ENCODE results near the gene CTIF.

CTIF gene

GRCh38 chr18:48753691-48754090 lies 214.9 kb downstream of the CTIF start:
- no peak for DNase-seq (ENCODE audit: low spot score)

- DNase-seq (ENCODE audit: low spot score) = no peak
Measured at GRCh38 chr18:48754559-48754958, 215.7 kb downstream of the CTIF start.

- no peak for DNase-seq (ENCODE audit: low spot score)
Measured at GRCh38 chr18:48754993-48755473, 216.2 kb downstream of the CTIF start.

- no peak for DNase-seq (ENCODE audit: low spot score)
Measured at GRCh38 chr18:48756511-48757226, 217.8 kb downstream of the CTIF start.

GRCh38 chr18:48757367-48757766 lies 218.5 kb downstream of the CTIF start:
- DNase-seq (ENCODE audit: low spot score) = no peak

GRCh38 chr18:48757906-48758305 lies 219.1 kb downstream of the CTIF start:
- no peak for DNase-seq (ENCODE audit: low spot score)

GRCh38 chr18:48761582-48761981 lies 222.8 kb downstream of the CTIF start:
- no peak for DNase-seq (ENCODE audit: low spot score)

GRCh38 chr18:48762022-48762421 lies 223.2 kb downstream of the CTIF start:
- DNase-seq (ENCODE audit: low spot score) = no peak

- DNase-seq (ENCODE audit: low spot score) = no peak
Measured at GRCh38 chr18:48762836-48763718, 224.2 kb downstream of the CTIF start.

- no peak for DNase-seq (ENCODE audit: low spot score)
Measured at GRCh38 chr18:48763719-48764100, 224.9 kb downstream of the CTIF start.

GRCh38 chr18:48765053-48765452 lies 226.2 kb downstream of the CTIF start:
- no peak for DNase-seq (ENCODE audit: low spot score)

- DNase-seq (ENCODE audit: low spot score) = no peak
Measured at GRCh38 chr18:48766026-48766425, 227.2 kb downstream of the CTIF start.

GRCh38 chr18:48766487-48766886 lies 227.7 kb downstream of the CTIF start:
- no peak for DNase-seq (ENCODE audit: low spot score)

- DNase-seq (ENCODE audit: low spot score) = peak; percentile 49
Measured at GRCh38 chr18:48767090-48767690, 228.4 kb downstream of the CTIF start.

GRCh38 chr18:48769006-48769636 lies 230.3 kb downstream of the CTIF start:
- no peak for DNase-seq (ENCODE audit: low spot score)

- no peak for DNase-seq (ENCODE audit: low spot score)
Measured at GRCh38 chr18:48770243-48770642, 231.4 kb downstream of the CTIF start.

- no peak for DNase-seq (ENCODE audit: low spot score)
Measured at GRCh38 chr18:48771641-48772375, 233.0 kb downstream of the CTIF start.

- no peak for DNase-seq (ENCODE audit: low spot score)
Measured at GRCh38 chr18:48772457-48772856, 233.6 kb downstream of the CTIF start.

GRCh38 chr18:48773821-48774220 lies 235.0 kb downstream of the CTIF start:
- DNase-seq (ENCODE audit: low spot score) = no peak

GRCh38 chr18:48774941-48775340 lies 236.1 kb downstream of the CTIF start:
- DNase-seq (ENCODE audit: low spot score) = no peak

GRCh38 chr18:48775372-48776155 lies 236.7 kb downstream of the CTIF start:
- no peak for DNase-seq (ENCODE audit: low spot score)
